Lung (tissue), 12 donors: ENCODE results near the gene SH2D3A. TPM values are rescaled to one million over a fixed set of nuclear protein-coding genes. Genes with fewer than 3 reads are reported as not detected.
"Not testable (repeated sequence)": the region's sequence is repeated elsewhere in the genome, so short reads cannot be mapped to it uniquely, and the experiment has no call there.

ENCODE experiments used
- ATAC-seq: fragments of 200-7000 bp; cut with Tn5 transposase; one replicate; pipeline ENCODE4 v1.9.1; 2020; ENCODE audit warnings: moderate number of reproducible peaks; ENCODE audit not compliant: insufficient read depth, low FRiP score
- DNase-seq, 3 donors: peaks; one replicate each; pipeline ENCODE4 v3.0.0-alpha.2; 2013 to 2017
- H3K27ac ChIP-seq, 2 donors: one replicate each; pipeline ENCODE4 v1.5.1; 2013; ENCODE audit warnings: mild to moderate bottlenecking in 2 of 2, moderate library complexity in 2 of 2, control low read depth in 1 of 2, inconsistent platforms in 1 of 2, low read depth in 1 of 2, low read length in 1 of 2
- H3K27me3 ChIP-seq, 3 donors: one replicate each; pipeline ENCODE4 v1.5.1; 2013; ENCODE audit warnings: low read length in 2 of 3; ENCODE audit not compliant: control insufficient read depth in 3 of 3, insufficient read depth in 3 of 3
- H3K36me3 ChIP-seq, 4 donors: one replicate each; pipeline ENCODE4 v1.5.1; 2013; ENCODE audit warnings: low read length in 4 of 4, mild to moderate bottlenecking in 1 of 4, moderate library complexity in 1 of 4; ENCODE audit not compliant: control insufficient read depth in 4 of 4, insufficient read depth in 4 of 4
- H3K4me1 ChIP-seq, 5 donors: one replicate each; pipeline ENCODE4 v1.5.1; 2013; ENCODE audit warnings: low read length in 5 of 5, mild to moderate bottlenecking in 2 of 5, moderate library complexity in 1 of 5; ENCODE audit not compliant: control insufficient read depth in 5 of 5, insufficient read depth in 5 of 5
- H3K4me3 ChIP-seq: one replicate; pipeline ENCODE4 v1.5.1; 2013; ENCODE audit warnings: mild to moderate bottlenecking, control low read depth, moderate library complexity
- H3K9ac ChIP-seq, 2 donors: one replicate each; pipeline ENCODE4 v1.5.1; 2013; ENCODE audit warnings: low read length in 2 of 2, control low read depth in 1 of 2; ENCODE audit not compliant: insufficient read depth in 1 of 2
- H3K9me3 ChIP-seq, 4 donors: one replicate each; pipeline ENCODE4 v1.5.1; 2013; ENCODE audit warnings: low read length in 3 of 4, mild to moderate bottlenecking in 1 of 4, moderate library complexity in 1 of 4; ENCODE audit not compliant: control insufficient read depth in 4 of 4, insufficient read depth in 3 of 4
- WGBS, 2 donors: extraction: QIAGEN DNeasy Blood & Tissue Kit; methylation state at CpG; one replicate each; pipeline ENCODE4 v1.1.7; 2013; 5-methylcytosine and 5-hydroxymethylcytosine counted together
- polyA plus RNA-seq, 2 donors: library from polyadenylated mRNA; stranded (reverse); fragments of 200-250 nt; gene quantifications; one replicate each; pipeline ENCODE4 v1.2.1, GENCODE V29; 2013
- total RNA-seq, 2 donors: library from RNA; depleted of rRNA in 1 of 2; stranded (reverse); fragments of >200 nt in 1 of 2; gene quantifications; one replicate each; pipeline ENCODE4 v1.2.1, GENCODE V29; 2014 to 2021
- TF ChIP-seq, protein P1 (sequence below): IDR thresholded peaks from 2 replicates; pipeline ENCODE4 v1.5.1; 2012; ENCODE audit warnings: mild to moderate bottlenecking; ENCODE audit errors: control extremely low read depth, extremely low read depth
- donor health status: control.
- donor health status: control.
- donor health status: Bipolar disorder and iron deficiency.
- donor health status: healthy.
- donor health status: DM: yes; HTN: yes; CAD: no.

The SH2D3A gene
- total and polyA plus RNA-seq, 4 donors = 16.6 to 30.6 (median 22.7) TPM

DNA sequence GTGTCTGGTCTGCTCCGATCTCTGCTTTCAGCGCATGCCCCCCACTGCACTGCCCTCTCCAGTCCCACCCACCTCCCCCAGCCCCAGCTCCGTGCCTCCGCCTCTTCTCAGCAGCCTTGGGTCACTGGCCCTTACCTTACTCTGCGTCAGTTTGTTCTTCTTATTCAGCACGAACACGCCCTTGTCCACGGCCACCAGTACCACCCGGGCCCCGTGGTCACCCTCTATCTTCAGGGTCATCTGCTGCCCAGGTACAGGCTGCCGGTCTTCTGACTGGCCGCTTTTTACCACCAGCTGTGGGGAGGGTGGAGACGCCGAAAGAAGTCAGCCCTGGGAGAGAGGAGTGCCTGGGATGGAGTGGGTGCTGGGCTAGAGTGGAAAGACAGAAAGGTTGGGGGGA lies 57.7 kb downstream of the SH2D3A start:
- no peak for DNase-seq
- Histone ChIP-seq H3K27ac (no peak overlapping the region), H3K36me3 (peaks cover 0 to 8% (median 0%) of the 10 kb centered on the region in 4 donors), H3K4me3 (no peak overlapping the region), H3K4me1 (no peaks in the 10 kb centered on the region), H3K9me3 (no peaks in the 10 kb centered on the region), H3K9ac (no peak overlapping the region), H3K27me3 (peaks cover 0 to 29% (median 16%) of the 10 kb centered on the region in 3 donors)
- TF ChIP-seq, protein P1, sequence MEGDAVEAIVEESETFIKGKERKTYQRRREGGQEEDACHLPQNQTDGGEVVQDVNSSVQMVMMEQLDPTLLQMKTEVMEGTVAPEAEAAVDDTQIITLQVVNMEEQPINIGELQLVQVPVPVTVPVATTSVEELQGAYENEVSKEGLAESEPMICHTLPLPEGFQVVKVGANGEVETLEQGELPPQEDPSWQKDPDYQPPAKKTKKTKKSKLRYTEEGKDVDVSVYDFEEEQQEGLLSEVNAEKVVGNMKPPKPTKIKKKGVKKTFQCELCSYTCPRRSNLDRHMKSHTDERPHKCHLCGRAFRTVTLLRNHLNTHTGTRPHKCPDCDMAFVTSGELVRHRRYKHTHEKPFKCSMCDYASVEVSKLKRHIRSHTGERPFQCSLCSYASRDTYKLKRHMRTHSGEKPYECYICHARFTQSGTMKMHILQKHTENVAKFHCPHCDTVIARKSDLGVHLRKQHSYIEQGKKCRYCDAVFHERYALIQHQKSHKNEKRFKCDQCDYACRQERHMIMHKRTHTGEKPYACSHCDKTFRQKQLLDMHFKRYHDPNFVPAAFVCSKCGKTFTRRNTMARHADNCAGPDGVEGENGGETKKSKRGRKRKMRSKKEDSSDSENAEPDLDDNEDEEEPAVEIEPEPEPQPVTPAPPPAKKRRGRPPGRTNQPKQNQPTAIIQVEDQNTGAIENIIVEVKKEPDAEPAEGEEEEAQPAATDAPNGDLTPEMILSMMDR = no peak
- WGBS, 2 donors = 55 to 62% methylated on average over 14 of the region's 14 CpGs
- ATAC-seq = no peak

DNA sequence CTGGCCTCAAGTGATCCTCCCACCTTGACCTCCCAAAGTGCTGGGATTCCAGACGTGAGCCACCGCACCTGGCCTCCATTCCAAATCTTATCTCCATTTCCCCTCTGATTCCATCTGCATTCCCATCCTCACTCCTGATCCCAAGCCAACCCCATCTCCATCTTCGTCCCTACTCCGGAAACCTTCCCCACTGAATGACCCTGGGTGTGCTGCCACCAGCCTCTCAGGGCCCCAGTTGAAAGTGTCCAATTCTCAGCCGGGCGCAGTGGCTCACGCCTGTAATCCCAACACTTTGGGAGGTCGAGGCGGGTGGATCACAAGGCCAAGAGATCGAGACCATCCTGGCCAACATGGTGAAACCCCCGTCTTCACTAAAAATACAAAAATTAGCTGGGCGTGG lies 58.3 kb downstream of the SH2D3A start:
- peaks cover 0 to 29% (median 16%) of the 10 kb centered on the region in 3 donors for H3K27me3 ChIP-seq
- not testable (repeated sequence) for H3K4me3 ChIP-seq, H3K9ac ChIP-seq, ATAC-seq, H3K27ac ChIP-seq, H3K36me3 ChIP-seq, H3K4me1 ChIP-seq, H3K9me3 ChIP-seq, DNase-seq
- WGBS, 2 donors = 88 to 92% methylated on average over 12 of the region's 12 CpGs

DNA sequence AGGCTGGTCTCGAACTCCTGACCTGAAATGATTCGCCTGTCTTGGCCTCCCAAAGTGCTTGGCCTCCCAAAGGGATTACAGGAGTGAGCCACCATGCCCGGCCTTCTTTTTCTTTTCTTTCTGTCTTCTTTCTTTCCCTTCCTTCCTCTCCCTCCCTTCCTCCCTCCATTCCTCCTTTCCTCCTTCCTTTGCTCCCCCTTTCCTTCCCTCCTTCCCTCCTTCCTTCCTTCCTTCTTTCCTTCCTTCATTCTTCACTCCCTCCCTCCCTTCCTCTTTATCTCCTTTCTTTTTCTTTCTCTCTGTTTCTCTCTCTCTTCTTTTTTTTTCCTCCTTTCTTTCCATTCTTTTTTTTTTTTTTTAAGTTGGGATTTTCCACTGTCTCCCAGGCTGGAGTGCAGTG lies 58.9 kb downstream of the SH2D3A start:
- Histone ChIP-seq H3K36me3 (peaks cover 0 to 8% (median 0%) of the 10 kb centered on the region in 4 donors), H3K9ac (no peak overlapping the region), H3K27ac (no peak overlapping the region), H3K4me1 (no peaks in the 10 kb centered on the region), H3K27me3 (peaks cover 0 to 29% (median 16%) of the 10 kb centered on the region in 3 donors), H3K9me3 (no peaks in the 10 kb centered on the region), H3K4me3 (no peak overlapping the region)
- ATAC-seq = no peak
- TF ChIP-seq, protein P1 = no peak
- WGBS, 2 donors = 81 to 90% methylated on average over 3 of the region's 3 CpGs
- DNase-seq = no peak

DNA sequence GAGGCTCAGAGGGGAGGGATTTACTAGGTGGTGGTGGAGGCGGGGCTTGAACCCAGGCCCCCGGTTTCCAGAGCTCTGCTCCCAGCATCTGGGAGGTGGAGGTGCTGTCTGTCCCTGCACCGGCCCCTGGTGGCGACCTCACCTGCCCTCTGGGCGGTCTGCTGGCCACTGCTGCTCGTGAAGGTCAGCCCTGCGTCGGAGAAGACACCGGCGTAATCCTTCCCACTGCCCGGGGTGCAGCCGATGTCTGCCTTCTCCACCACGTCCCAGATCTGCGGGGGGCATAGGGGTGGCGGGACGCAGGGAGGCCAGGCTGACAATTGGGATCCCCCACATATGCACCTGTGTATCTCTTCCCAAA lies 59.6 kb downstream of the SH2D3A start:
- Histone ChIP-seq H3K4me1 (no peaks in the 10 kb centered on the region), H3K9me3 (no peaks in the 10 kb centered on the region), H3K36me3 (peaks cover 0 to 8% (median 0%) of the 10 kb centered on the region in 4 donors), H3K27ac (no peak overlapping the region), H3K9ac (no peak overlapping the region), H3K4me3 (no peak overlapping the region), H3K27me3 (peaks cover 0 to 29% (median 16%) of the 10 kb centered on the region in 3 donors)
- WGBS, 2 donors = 77 to 80% methylated on average over 16 of the region's 16 CpGs
- DNase-seq (no peak), ATAC-seq (no peak)
- TF ChIP-seq, protein P1 = no peak
